HEK293 (cell line): ENCODE measurements around the gene GNG5.

ENCODE experiments used
- BCL11A ChIP-seq: fragments of 450-650 bp; formaldehyde crosslinking; IDR thresholded peaks from 2 replicates; pipeline ENCODE4 v1.5.1; 2016; ENCODE audit warnings: low read depth, missing biosample characterization, missing genetic modification characterization
- GLIS1 ChIP-seq: fragments of 450-650 bp; formaldehyde crosslinking; IDR thresholded peaks from 2 replicates; pipeline ENCODE4 v1.5.1; 2016; ENCODE audit warnings: missing biosample characterization, missing genetic modification characterization
- GLIS2 ChIP-seq: fragments of 450-650 bp; formaldehyde crosslinking; IDR thresholded peaks from 2 replicates; pipeline ENCODE4 v1.5.1; 2016; ENCODE audit warnings: missing biosample characterization, missing genetic modification characterization
- ZEB2 ChIP-seq: fragments of 450-650 bp; formaldehyde crosslinking; IDR thresholded peaks from 2 replicates; pipeline ENCODE4 v1.5.1; 2016; ENCODE audit warnings: missing biosample characterization, missing genetic modification characterization
- ZFHX2 ChIP-seq: fragments of 450-650 bp; formaldehyde crosslinking; conservative IDR thresholded peaks from 2 replicates; pipeline ENCODE4 v1.5.1; 2016; ENCODE audit warnings: missing biosample characterization, missing genetic modification characterization
- ZFP37 ChIP-seq: fragments of 450-650 bp; formaldehyde crosslinking; IDR thresholded peaks from 2 replicates; pipeline ENCODE4 v1.5.1; 2016; ENCODE audit warnings: missing biosample characterization, missing genetic modification characterization
- ZFP69B ChIP-seq: fragments of 450-650 bp; formaldehyde crosslinking; IDR thresholded peaks from 2 replicates; pipeline ENCODE4 v1.5.1; 2016; ENCODE audit warnings: missing biosample characterization, missing genetic modification characterization
- ZNF10 ChIP-seq: fragments of 450-650 bp; formaldehyde crosslinking; IDR thresholded peaks from 2 replicates; pipeline ENCODE4 v1.5.1; 2017; ENCODE audit warnings: missing biosample characterization, missing genetic modification characterization
- ZNF184 ChIP-seq: fragments of 450-650 bp; IDR thresholded peaks from 2 replicates; pipeline ENCODE4 v1.5.1; 2018; ENCODE audit warnings: missing biosample characterization, mild to moderate bottlenecking, missing genetic modification characterization
- ZNF19 ChIP-seq: fragments of 450-650 bp; formaldehyde crosslinking; IDR thresholded peaks from 2 replicates; pipeline ENCODE4; 2016; ENCODE audit warnings: missing biosample characterization, missing genetic modification characterization, low read depth
- ZNF23 ChIP-seq: fragments of 450-650 bp; formaldehyde crosslinking; IDR thresholded peaks from 2 replicates; pipeline ENCODE4 v1.5.1; 2016; ENCODE audit warnings: missing biosample characterization, missing genetic modification characterization, borderline replicate concordance
- ZNF266 ChIP-seq: fragments of 450-650 bp; formaldehyde crosslinking; IDR thresholded peaks from 2 replicates; pipeline ENCODE4 v1.5.1; 2016; ENCODE audit warnings: missing biosample characterization, missing genetic modification characterization, low read depth
- ZNF423 ChIP-seq: fragments of 450-650 bp; formaldehyde crosslinking; IDR thresholded peaks from 2 replicates; pipeline ENCODE4 v1.5.1; 2016; ENCODE audit warnings: missing biosample characterization, missing genetic modification characterization
- ZNF426 ChIP-seq: fragments of 450-650 bp; formaldehyde crosslinking; IDR thresholded peaks from 2 replicates; pipeline ENCODE4 v1.5.1; 2017; ENCODE audit warnings: missing biosample characterization, missing genetic modification characterization, mild to moderate bottlenecking, inconsistent platforms, moderate library complexity
- ZNF529 ChIP-seq: fragments of 450-650 bp; formaldehyde crosslinking; IDR thresholded peaks from 2 replicates; pipeline ENCODE4 v1.5.1; 2017; ENCODE audit warnings: missing genetic modification characterization, missing biosample characterization; ENCODE audit not compliant: insufficient replicate concordance
- ZNF558 ChIP-seq: fragments of 450-650 bp; formaldehyde crosslinking; IDR thresholded peaks from 2 replicates; pipeline ENCODE4 v1.5.1; 2016; ENCODE audit warnings: missing biosample characterization, missing genetic modification characterization
- ZNF585B ChIP-seq: fragments of 450-650 bp; formaldehyde crosslinking; IDR thresholded peaks from 2 replicates; pipeline ENCODE4 v1.5.1; 2016; ENCODE audit warnings: missing biosample characterization, missing genetic modification characterization
- ZNF624 ChIP-seq: fragments of 450-650 bp; formaldehyde crosslinking; IDR thresholded peaks from 2 replicates; pipeline ENCODE4 v1.5.1; 2017; ENCODE audit warnings: missing biosample characterization, missing genetic modification characterization
- ZNF677 ChIP-seq: fragments of 450-650 bp; IDR thresholded peaks from 2 replicates; pipeline ENCODE4 v1.5.0; 2018; ENCODE audit warnings: missing biosample characterization, mild to moderate bottlenecking, missing genetic modification characterization, moderate library complexity
- ZNF701 ChIP-seq: fragments of 450-650 bp; formaldehyde crosslinking; IDR thresholded peaks from 2 replicates; pipeline ENCODE4 v1.5.1; 2016; ENCODE audit warnings: missing biosample characterization, missing genetic modification characterization
- TF ChIP-seq, protein P1 (sequence below): fragments of 450-650 bp; formaldehyde crosslinking; IDR thresholded peaks from 2 replicates; pipeline ENCODE4 v1.5.1; 2017; ENCODE audit warnings: missing biosample characterization, missing genetic modification characterization
- TF ChIP-seq, protein P2 (sequence below): fragments of 450-650 bp; formaldehyde crosslinking; IDR thresholded peaks from 2 replicates; pipeline ENCODE4 v1.5.1; 2017; ENCODE audit warnings: missing biosample characterization, mild to moderate bottlenecking, missing genetic modification characterization, moderate library complexity
- TF ChIP-seq, protein P3 (sequence below): fragments of 450-650 bp; formaldehyde crosslinking; IDR thresholded peaks from 2 replicates; pipeline ENCODE4 v1.5.1; 2016; ENCODE audit warnings: missing biosample characterization, missing genetic modification characterization
- TF ChIP-seq, protein P4 (sequence below): fragments of 450-650 bp; formaldehyde crosslinking; IDR thresholded peaks from 2 replicates; pipeline ENCODE4; 2016; ENCODE audit warnings: missing biosample characterization, missing genetic modification characterization
- TF ChIP-seq, protein P5 (sequence below): fragments of 450-650 bp; formaldehyde crosslinking; IDR thresholded peaks from 2 replicates; pipeline ENCODE4 v1.5.1; 2016; ENCODE audit warnings: missing biosample characterization, missing genetic modification characterization, borderline replicate concordance
- TF ChIP-seq, protein P6 (sequence below): fragments of 450-650 bp; formaldehyde crosslinking; IDR thresholded peaks from 2 replicates; pipeline ENCODE4 v1.5.1; 2016; ENCODE audit warnings: missing biosample characterization, missing genetic modification characterization
- TF ChIP-seq, protein P7 (sequence below): IDR thresholded peaks from 2 replicates; pipeline ENCODE4 v1.6.1; 2011; ENCODE audit warnings: mild to moderate bottlenecking, low read depth, low read length, borderline replicate concordance

The GNG5 gene

DNA sequence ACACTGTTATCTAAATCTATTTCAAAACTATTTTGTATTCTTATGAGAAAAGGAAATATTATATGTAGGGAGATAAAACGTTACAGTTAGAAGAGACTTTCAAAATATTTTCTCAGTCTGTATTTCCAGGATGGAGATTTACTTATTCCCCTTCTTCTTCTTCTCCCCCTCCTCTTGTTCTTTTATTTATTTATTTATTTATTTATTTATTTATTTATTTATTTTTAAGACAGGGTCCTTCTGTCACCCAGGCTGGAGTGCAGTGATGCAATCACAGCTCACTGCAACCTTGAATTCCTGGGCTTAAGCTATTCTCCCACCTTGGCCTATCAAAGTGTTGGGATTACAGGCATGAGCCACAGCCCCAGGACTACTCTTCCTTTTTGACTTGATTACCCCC is 30.2 kb downstream of the GNG5 start (continued):
- TF ChIP-seq ZNF19 (tag by site-specific recombination) (peak; percentile 76; the same call in 1 of the 2 replicates), ZNF624 (tag by site-specific recombination) (no peak), GLIS1 (tag by site-specific recombination) (no peak), ZEB2 (no peak), BCL11A (tag by site-specific recombination) (no peak), ZFHX2 (no peak), ZNF529 (peak; percentile 54), ZFP37 (tag by site-specific recombination) (0 out of 2 replicates have a peak, but pooled peaks have one; percentile 44), ZNF23 (tag by site-specific recombination) (no peak), ZNF701 (tag by site-specific recombination) (no peak), ZNF266 (tag by site-specific recombination) (peak; percentile 92; the same call in 1 of the 2 replicates), ZNF423 (tag by site-specific recombination) (no peak), ZNF558 (peak; percentile 69; the same call in 1 of the 2 replicates), ZNF585B (tag by site-specific recombination) (no peak), ZNF10 (tag by site-specific recombination) (no peak), ZNF426 (peak; percentile 94), ZNF677 (no peak), ZNF184 (tag by site-specific recombination) (no peak), ZFP69B (tag by site-specific recombination) (no peak), GLIS2 (tag by site-specific recombination) (no peak)
- TF ChIP-seq, protein P1, sequence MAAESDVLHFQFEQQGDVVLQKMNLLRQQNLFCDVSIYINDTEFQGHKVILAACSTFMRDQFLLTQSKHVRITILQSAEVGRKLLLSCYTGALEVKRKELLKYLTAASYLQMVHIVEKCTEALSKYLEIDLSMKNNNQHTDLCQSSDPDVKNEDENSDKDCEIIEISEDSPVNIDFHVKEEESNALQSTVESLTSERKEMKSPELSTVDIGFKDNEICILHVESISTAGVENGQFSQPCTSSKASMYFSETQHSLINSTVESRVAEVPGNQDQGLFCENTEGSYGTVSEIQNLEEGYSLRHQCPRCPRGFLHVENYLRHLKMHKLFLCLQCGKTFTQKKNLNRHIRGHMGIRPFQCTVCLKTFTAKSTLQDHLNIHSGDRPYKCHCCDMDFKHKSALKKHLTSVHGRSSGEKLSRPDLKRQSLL (tag by site-specific recombination), result no peak
- TF ChIP-seq, protein P2, sequence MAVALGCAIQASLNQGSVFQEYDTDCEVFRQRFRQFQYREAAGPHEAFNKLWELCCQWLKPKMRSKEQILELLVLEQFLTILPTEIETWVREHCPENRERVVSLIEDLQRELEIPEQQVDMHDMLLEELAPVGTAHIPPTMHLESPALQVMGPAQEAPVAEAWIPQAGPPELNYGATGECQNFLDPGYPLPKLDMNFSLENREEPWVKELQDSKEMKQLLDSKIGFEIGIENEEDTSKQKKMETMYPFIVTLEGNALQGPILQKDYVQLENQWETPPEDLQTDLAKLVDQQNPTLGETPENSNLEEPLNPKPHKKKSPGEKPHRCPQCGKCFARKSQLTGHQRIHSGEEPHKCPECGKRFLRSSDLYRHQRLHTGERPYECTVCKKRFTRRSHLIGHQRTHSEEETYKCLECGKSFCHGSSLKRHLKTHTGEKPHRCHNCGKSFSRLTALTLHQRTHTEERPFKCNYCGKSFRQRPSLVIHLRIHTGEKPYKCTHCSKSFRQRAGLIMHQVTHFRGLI (tag by site-specific recombination), result no peak
- TF ChIP-seq, protein P3, sequence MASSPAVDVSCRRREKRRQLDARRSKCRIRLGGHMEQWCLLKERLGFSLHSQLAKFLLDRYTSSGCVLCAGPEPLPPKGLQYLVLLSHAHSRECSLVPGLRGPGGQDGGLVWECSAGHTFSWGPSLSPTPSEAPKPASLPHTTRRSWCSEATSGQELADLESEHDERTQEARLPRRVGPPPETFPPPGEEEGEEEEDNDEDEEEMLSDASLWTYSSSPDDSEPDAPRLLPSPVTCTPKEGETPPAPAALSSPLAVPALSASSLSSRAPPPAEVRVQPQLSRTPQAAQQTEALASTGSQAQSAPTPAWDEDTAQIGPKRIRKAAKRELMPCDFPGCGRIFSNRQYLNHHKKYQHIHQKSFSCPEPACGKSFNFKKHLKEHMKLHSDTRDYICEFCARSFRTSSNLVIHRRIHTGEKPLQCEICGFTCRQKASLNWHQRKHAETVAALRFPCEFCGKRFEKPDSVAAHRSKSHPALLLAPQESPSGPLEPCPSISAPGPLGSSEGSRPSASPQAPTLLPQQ (tag by site-specific recombination), result no peak
- TF ChIP-seq, protein P4, sequence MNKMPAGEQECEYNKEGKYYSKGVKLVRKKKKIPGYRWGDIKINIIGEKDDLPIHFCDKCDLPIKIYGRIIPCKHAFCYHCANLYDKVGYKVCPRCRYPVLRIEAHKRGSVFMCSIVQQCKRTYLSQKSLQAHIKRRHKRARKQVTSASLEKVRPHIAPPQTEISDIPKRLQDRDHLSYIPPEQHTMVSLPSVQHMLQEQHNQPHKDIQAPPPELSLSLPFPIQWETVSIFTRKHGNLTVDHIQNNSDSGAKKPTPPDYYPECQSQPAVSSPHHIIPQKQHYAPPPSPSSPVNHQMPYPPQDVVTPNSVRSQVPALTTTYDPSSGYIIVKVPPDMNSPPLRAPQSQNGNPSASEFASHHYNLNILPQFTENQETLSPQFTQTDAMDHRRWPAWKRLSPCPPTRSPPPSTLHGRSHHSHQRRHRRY (tag by site-specific recombination), result no peak
- TF ChIP-seq, protein P5, sequence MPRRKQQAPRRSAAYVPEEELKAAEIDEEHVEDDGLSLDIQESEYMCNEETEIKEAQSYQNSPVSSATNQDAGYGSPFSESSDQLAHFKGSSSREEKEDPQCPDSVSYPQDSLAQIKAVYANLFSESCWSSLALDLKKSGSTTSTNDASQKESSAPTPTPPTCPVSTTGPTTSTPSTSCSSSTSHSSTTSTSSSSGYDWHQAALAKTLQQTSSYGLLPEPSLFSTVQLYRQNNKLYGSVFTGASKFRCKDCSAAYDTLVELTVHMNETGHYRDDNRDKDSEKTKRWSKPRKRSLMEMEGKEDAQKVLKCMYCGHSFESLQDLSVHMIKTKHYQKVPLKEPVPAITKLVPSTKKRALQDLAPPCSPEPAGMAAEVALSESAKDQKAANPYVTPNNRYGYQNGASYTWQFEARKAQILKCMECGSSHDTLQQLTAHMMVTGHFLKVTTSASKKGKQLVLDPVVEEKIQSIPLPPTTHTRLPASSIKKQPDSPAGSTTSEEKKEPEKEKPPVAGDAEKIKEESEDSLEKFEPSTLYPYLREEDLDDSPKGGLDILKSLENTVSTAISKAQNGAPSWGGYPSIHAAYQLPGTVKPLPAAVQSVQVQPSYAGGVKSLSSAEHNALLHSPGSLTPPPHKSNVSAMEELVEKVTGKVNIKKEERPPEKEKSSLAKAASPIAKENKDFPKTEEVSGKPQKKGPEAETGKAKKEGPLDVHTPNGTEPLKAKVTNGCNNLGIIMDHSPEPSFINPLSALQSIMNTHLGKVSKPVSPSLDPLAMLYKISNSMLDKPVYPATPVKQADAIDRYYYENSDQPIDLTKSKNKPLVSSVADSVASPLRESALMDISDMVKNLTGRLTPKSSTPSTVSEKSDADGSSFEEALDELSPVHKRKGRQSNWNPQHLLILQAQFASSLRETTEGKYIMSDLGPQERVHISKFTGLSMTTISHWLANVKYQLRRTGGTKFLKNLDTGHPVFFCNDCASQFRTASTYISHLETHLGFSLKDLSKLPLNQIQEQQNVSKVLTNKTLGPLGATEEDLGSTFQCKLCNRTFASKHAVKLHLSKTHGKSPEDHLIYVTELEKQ (tag by site-specific recombination), result no peak; the same call in 1 of the 2 replicates
- TF ChIP-seq, protein P6, sequence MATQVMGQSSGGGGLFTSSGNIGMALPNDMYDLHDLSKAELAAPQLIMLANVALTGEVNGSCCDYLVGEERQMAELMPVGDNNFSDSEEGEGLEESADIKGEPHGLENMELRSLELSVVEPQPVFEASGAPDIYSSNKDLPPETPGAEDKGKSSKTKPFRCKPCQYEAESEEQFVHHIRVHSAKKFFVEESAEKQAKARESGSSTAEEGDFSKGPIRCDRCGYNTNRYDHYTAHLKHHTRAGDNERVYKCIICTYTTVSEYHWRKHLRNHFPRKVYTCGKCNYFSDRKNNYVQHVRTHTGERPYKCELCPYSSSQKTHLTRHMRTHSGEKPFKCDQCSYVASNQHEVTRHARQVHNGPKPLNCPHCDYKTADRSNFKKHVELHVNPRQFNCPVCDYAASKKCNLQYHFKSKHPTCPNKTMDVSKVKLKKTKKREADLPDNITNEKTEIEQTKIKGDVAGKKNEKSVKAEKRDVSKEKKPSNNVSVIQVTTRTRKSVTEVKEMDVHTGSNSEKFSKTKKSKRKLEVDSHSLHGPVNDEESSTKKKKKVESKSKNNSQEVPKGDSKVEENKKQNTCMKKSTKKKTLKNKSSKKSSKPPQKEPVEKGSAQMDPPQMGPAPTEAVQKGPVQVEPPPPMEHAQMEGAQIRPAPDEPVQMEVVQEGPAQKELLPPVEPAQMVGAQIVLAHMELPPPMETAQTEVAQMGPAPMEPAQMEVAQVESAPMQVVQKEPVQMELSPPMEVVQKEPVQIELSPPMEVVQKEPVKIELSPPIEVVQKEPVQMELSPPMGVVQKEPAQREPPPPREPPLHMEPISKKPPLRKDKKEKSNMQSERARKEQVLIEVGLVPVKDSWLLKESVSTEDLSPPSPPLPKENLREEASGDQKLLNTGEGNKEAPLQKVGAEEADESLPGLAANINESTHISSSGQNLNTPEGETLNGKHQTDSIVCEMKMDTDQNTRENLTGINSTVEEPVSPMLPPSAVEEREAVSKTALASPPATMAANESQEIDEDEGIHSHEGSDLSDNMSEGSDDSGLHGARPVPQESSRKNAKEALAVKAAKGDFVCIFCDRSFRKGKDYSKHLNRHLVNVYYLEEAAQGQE (tag by site-specific recombination), result peak; percentile 77
- TF ChIP-seq, protein P7, sequence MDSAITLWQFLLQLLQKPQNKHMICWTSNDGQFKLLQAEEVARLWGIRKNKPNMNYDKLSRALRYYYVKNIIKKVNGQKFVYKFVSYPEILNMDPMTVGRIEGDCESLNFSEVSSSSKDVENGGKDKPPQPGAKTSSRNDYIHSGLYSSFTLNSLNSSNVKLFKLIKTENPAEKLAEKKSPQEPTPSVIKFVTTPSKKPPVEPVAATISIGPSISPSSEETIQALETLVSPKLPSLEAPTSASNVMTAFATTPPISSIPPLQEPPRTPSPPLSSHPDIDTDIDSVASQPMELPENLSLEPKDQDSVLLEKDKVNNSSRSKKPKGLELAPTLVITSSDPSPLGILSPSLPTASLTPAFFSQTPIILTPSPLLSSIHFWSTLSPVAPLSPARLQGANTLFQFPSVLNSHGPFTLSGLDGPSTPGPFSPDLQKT, result no peak
